Neural cell (in vitro differentiated cells): Measurements from ENCODE around the gene PEF1. TPM values are rescaled to one million over a fixed set of nuclear protein-coding genes. Genes with fewer than 3 reads are reported as not detected.

Source experiments
- H2AFZ ChIP-seq: fragments of 200-600, 300-800 bp; sonication (generic), shearing (Covaris generic); 2 replicates; pipeline ENCODE4 v1.6.0; 2014; ENCODE audit warnings: low read depth, mild to moderate bottlenecking, antibody characterized with exemption, low read length, moderate library complexity
- H3F3A ChIP-seq: fragments of 200-600 bp; shearing (Covaris generic); 2 replicates; pipeline ENCODE4 v1.6.1; 2016; ENCODE audit warnings: mild to moderate bottlenecking, moderate library complexity, mixed read lengths, antibody characterized with exemption, low read length; ENCODE audit not compliant: insufficient read depth, poor library complexity, severe bottlenecking
- H3K27ac ChIP-seq: fragments of 200-600, 300-800 bp; sonication (generic), shearing (Covaris generic); 2 replicates; pipeline ENCODE4 v1.5.1; 2014; ENCODE audit warnings: mild to moderate bottlenecking, low read length, moderate library complexity
- H3K27me3 ChIP-seq: fragments of 300-800, 200-600 bp; sonication (generic), shearing (Covaris generic); 2 replicates; pipeline ENCODE4 v1.6.0; 2014; ENCODE audit warnings: mild to moderate bottlenecking, low read depth, low read length, moderate library complexity; ENCODE audit not compliant: insufficient read depth
- H3K36me3 ChIP-seq: fragments of 300-800, 200-600 bp; sonication (generic), shearing (Covaris generic); 2 replicates; pipeline ENCODE4 v1.5.1; 2014; ENCODE audit warnings: mild to moderate bottlenecking, antibody characterized with exemption, low read length, moderate library complexity; ENCODE audit not compliant: insufficient read depth
- H3K4me2 ChIP-seq: fragments of 300-800, 200-600 bp; sonication (generic), shearing (Covaris generic); 2 replicates; pipeline ENCODE4 v1.6.0; 2014; ENCODE audit warnings: mild to moderate bottlenecking, low read length
- H3K4me3 ChIP-seq: fragments of 300-800, 200-600 bp; sonication (generic), shearing (Covaris generic); 2 replicates; pipeline ENCODE4 v1.5.1; 2014; ENCODE audit warnings: mild to moderate bottlenecking, low read length, moderate library complexity
- H3K79me2 ChIP-seq: fragments of 200-600 bp; shearing (Covaris generic); replicated peaks from 2 replicates; pipeline ENCODE4 v1.6.0; 2014; ENCODE audit warnings: mild to moderate bottlenecking, low read length, moderate library complexity; ENCODE audit not compliant: insufficient read depth
- H3K9ac ChIP-seq: fragments of 300-800, 200-600 bp; sonication (generic), shearing (Covaris generic); 2 replicates; pipeline ENCODE4 v1.6.1; 2016; ENCODE audit warnings: mild to moderate bottlenecking, low read length, mixed read lengths
- H3K9me2 ChIP-seq: fragments of 200-600 bp; shearing (Covaris generic); 2 replicates; pipeline ENCODE4 v1.6.1; 2016; ENCODE audit warnings: mild to moderate bottlenecking, low read length, mixed read lengths; ENCODE audit not compliant: insufficient read depth
- H3K9me3 ChIP-seq: fragments of 200-600, 300-800 bp; sonication (generic), shearing (Covaris generic); 2 replicates; pipeline ENCODE4 v1.6.1; 2016; ENCODE audit warnings: mild to moderate bottlenecking, mixed run types, low read length, moderate library complexity, mixed read lengths
- H4K20me1 ChIP-seq: fragments of 200-600 bp; shearing (Covaris generic); 2 replicates; pipeline ENCODE4 v1.6.1; 2016; ENCODE audit warnings: mild to moderate bottlenecking, mixed run types; ENCODE audit not compliant: insufficient read depth
- EP300 ChIP-seq: fragments of 450-650 bp; conservative IDR thresholded peaks from 2 replicates; pipeline ENCODE4 v1.6.1; 2014; ENCODE audit warnings: antibody characterized with exemption, mild to moderate bottlenecking, moderate library complexity; ENCODE audit not compliant: poor library complexity, severe bottlenecking
- EZH2 ChIP-seq: fragments of 200-600, 300-800 bp; shearing (Covaris generic), sonication (generic); IDR thresholded peaks from 2 replicates; pipeline ENCODE4 v1.6.1; 2014; ENCODE audit warnings: antibody characterized with exemption, low read length, borderline replicate concordance, mild to moderate bottlenecking; ENCODE audit not compliant: insufficient read depth, poor library complexity, severe bottlenecking
- MXI1 ChIP-seq: fragments of 450-650 bp; conservative IDR thresholded peaks from 2 replicates; pipeline ENCODE4 v1.6.1; 2014; ENCODE audit warnings: antibody characterized with exemption, mild to moderate bottlenecking; ENCODE audit not compliant: poor library complexity, severe bottlenecking
- POLR2AphosphoS5 ChIP-seq: IDR thresholded peaks from 2 replicates; pipeline ENCODE4 v1.6.1; 2012
- RAD21 ChIP-seq: fragments of 450-650 bp; conservative IDR thresholded peaks from 2 replicates; pipeline ENCODE4 v1.6.1; 2014; ENCODE audit warnings: antibody characterized with exemption, mild to moderate bottlenecking, moderate library complexity
- SMC3 ChIP-seq: fragments of 450-650 bp; conservative IDR thresholded peaks from 2 replicates; pipeline ENCODE4 v1.6.1; 2014; ENCODE audit warnings: antibody characterized with exemption, mild to moderate bottlenecking, moderate library complexity; ENCODE audit not compliant: poor library complexity
- TAF1 ChIP-seq: IDR thresholded peaks from 2 replicates; pipeline ENCODE4 v1.6.1; 2012; ENCODE audit warnings: low read depth
- polyA plus RNA-seq: library from polyadenylated mRNA; depleted of rRNA; stranded (reverse); fragments of >200 nt; gene quantifications from 2 replicates; pipeline ENCODE4 v1.2.3, GENCODE V29; 2014
- TF ChIP-seq, protein P1 (sequence below): IDR thresholded peaks from 2 replicates; pipeline ENCODE4 v1.6.1; 2012; ENCODE audit warnings: borderline replicate concordance
- TF ChIP-seq, protein P2 (sequence below): fragments of 450-650 bp; IDR thresholded peaks from 2 replicates; pipeline ENCODE4 v1.5.1; 2014; ENCODE audit warnings: antibody characterized with exemption, mild to moderate bottlenecking, moderate library complexity; ENCODE audit not compliant: poor library complexity, severe bottlenecking

PEF1 gene
- polyA plus RNA-seq, 1 donor from 2014 or later = 48.2 TPM

DNA sequence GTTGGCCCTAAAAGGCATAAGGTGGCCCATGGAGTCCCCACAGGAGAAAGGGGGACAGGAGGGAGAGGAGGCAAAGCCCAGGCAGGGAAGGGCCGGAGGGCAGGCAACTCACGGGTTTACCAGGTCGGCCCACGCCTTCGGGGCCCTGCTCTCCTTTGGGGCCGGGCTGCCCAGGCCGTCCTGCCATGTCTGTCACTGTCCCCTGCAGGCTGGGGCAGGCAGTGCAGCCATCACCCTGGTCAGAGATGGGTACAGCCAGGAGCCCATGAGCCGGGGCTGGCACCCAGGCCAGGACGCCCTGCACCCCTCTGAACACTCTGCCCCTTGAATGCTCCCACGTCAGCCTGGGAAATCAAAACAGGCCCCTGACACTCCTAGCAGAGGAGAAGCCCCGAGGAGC is 39.3 kb upstream of the PEF1 start:
- no peaks in the 10 kb centered on the region for H3F3A ChIP-seq
- no peaks in the 10 kb centered on the region for H3K27me3 ChIP-seq
- H3K9me2 ChIP-seq = no peaks in the 10 kb centered on the region
- H3K79me2 ChIP-seq = no peaks in the 10 kb centered on the region
- no peak overlapping the region for H3K4me3 ChIP-seq
- H4K20me1 ChIP-seq = no peaks in the 10 kb centered on the region
- H3K9me3 ChIP-seq = no peaks in the 10 kb centered on the region
- H3K9ac ChIP-seq = no peak overlapping the region
- TF ChIP-seq MXI1 = no peak
- TF ChIP-seq EZH2 = no peak
- no peak for TF ChIP-seq POLR2AphosphoS5
- no peak for TF ChIP-seq RAD21
- TF ChIP-seq, protein P1, sequence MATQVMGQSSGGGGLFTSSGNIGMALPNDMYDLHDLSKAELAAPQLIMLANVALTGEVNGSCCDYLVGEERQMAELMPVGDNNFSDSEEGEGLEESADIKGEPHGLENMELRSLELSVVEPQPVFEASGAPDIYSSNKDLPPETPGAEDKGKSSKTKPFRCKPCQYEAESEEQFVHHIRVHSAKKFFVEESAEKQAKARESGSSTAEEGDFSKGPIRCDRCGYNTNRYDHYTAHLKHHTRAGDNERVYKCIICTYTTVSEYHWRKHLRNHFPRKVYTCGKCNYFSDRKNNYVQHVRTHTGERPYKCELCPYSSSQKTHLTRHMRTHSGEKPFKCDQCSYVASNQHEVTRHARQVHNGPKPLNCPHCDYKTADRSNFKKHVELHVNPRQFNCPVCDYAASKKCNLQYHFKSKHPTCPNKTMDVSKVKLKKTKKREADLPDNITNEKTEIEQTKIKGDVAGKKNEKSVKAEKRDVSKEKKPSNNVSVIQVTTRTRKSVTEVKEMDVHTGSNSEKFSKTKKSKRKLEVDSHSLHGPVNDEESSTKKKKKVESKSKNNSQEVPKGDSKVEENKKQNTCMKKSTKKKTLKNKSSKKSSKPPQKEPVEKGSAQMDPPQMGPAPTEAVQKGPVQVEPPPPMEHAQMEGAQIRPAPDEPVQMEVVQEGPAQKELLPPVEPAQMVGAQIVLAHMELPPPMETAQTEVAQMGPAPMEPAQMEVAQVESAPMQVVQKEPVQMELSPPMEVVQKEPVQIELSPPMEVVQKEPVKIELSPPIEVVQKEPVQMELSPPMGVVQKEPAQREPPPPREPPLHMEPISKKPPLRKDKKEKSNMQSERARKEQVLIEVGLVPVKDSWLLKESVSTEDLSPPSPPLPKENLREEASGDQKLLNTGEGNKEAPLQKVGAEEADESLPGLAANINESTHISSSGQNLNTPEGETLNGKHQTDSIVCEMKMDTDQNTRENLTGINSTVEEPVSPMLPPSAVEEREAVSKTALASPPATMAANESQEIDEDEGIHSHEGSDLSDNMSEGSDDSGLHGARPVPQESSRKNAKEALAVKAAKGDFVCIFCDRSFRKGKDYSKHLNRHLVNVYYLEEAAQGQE = no peak
- TF ChIP-seq SMC3 = no peak
- no peak for TF ChIP-seq TAF1
- TF ChIP-seq, protein P2, sequence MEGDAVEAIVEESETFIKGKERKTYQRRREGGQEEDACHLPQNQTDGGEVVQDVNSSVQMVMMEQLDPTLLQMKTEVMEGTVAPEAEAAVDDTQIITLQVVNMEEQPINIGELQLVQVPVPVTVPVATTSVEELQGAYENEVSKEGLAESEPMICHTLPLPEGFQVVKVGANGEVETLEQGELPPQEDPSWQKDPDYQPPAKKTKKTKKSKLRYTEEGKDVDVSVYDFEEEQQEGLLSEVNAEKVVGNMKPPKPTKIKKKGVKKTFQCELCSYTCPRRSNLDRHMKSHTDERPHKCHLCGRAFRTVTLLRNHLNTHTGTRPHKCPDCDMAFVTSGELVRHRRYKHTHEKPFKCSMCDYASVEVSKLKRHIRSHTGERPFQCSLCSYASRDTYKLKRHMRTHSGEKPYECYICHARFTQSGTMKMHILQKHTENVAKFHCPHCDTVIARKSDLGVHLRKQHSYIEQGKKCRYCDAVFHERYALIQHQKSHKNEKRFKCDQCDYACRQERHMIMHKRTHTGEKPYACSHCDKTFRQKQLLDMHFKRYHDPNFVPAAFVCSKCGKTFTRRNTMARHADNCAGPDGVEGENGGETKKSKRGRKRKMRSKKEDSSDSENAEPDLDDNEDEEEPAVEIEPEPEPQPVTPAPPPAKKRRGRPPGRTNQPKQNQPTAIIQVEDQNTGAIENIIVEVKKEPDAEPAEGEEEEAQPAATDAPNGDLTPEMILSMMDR = no peak
- no peak for TF ChIP-seq EP300
- H3K4me2 ChIP-seq = no peak overlapping the region
- no peak overlapping the region for H2AFZ ChIP-seq
- H3K36me3 ChIP-seq = no peaks in the 10 kb centered on the region
- H3K27ac ChIP-seq = no peak overlapping the region

DNA sequence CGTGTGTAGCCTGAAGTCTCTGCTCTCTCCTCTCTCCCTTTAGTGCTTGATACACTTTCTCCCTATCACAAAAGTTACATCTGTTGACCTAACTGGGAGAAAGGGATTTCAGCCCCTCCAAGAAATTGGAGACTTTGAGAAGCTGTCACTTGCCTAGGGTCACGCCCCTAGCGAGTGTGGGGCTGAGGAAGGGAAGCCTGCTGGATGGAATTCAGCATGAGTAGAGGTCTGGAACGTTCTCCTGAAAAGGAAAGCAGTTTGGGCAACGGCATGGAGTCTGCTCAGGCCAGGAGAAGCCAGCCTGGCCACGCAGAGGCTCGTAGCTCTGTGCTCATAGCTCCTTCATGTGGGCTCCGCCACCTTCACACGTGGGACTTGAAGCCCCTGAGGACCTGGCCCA is 36.7 kb upstream of the PEF1 start:
- H3K9ac ChIP-seq = no peak overlapping the region
- H4K20me1 ChIP-seq = no peaks in the 10 kb centered on the region
- no peak overlapping the region for H3K4me3 ChIP-seq
- H3K27me3 ChIP-seq = no peaks in the 10 kb centered on the region
- TF ChIP-seq POLR2AphosphoS5 = no peak
- no peak for TF ChIP-seq EZH2
- no peak for TF ChIP-seq SMC3
- TF ChIP-seq, protein P1 = no peak
- TF ChIP-seq, protein P2 = no peak
- no peak for TF ChIP-seq RAD21
- TF ChIP-seq EP300 = no peak
- no peak for TF ChIP-seq MXI1
- no peak for TF ChIP-seq TAF1
- no peaks in the 10 kb centered on the region for H3K9me3 ChIP-seq
- no peaks in the 10 kb centered on the region for H3F3A ChIP-seq
- H3K4me2 ChIP-seq = no peak overlapping the region
- H3K79me2 ChIP-seq = no peaks in the 10 kb centered on the region
- no peak overlapping the region for H3K27ac ChIP-seq
- no peaks in the 10 kb centered on the region for H3K36me3 ChIP-seq
- H3K9me2 ChIP-seq = no peaks in the 10 kb centered on the region
- H2AFZ ChIP-seq = no peak overlapping the region
